Endodermal cell (in vitro differentiated cells): Measurements from ENCODE around the gene CAMTA1. TPM values are rescaled to one million over a fixed set of nuclear protein-coding genes. Genes with fewer than 3 reads are reported as not detected.

Experiments
- DNase-seq: peaks from one replicate; pipeline ENCODE4 v3.0.0-alpha.2; 2017
- H3K27ac ChIP-seq: 2 replicates; pipeline ENCODE4 v1.5.1; 2013; ENCODE audit warnings: mild to moderate bottlenecking, low read depth, low read length, moderate library complexity
- H3K27me3 ChIP-seq: 2 replicates; pipeline ENCODE4 v1.6.1; 2013; ENCODE audit warnings: mild to moderate bottlenecking, low read length, moderate library complexity; ENCODE audit not compliant: insufficient read depth, control insufficient read depth, poor library complexity, severe bottlenecking
- H3K36me3 ChIP-seq: 2 replicates; pipeline ENCODE4 v1.7.0; 2013; ENCODE audit warnings: mild to moderate bottlenecking, low read length, moderate library complexity; ENCODE audit not compliant: control insufficient read depth, insufficient read depth
- H3K4me1 ChIP-seq: one replicate; pipeline ENCODE4 v1.7.0; 2013; ENCODE audit warnings: low read length; ENCODE audit not compliant: control insufficient read depth, insufficient read depth
- H3K4me3 ChIP-seq: 2 replicates; pipeline ENCODE4 v1.5.1; 2013; ENCODE audit warnings: mild to moderate bottlenecking, low read length, moderate library complexity
- H3K9ac ChIP-seq: 2 replicates; pipeline ENCODE4 v1.6.1; 2013; ENCODE audit warnings: mild to moderate bottlenecking, low read length, moderate library complexity; ENCODE audit not compliant: poor library complexity, severe bottlenecking; ENCODE audit errors: extremely low read depth
- H3K9me3 ChIP-seq: 2 replicates; pipeline ENCODE4 v1.6.1; 2013; ENCODE audit warnings: mild to moderate bottlenecking, low read length, moderate library complexity; ENCODE audit not compliant: control insufficient read depth
- H3K27ac Mint-ChIP-seq: 2 replicates; pipeline ENCODE4 v1.8.0; 2020; ENCODE audit warnings: mixed read lengths
- H3K27me3 Mint-ChIP-seq: 2 replicates; pipeline ENCODE4 v1.8.0; 2021; ENCODE audit warnings: mild to moderate bottlenecking, mixed read lengths; ENCODE audit not compliant: insufficient read depth
- H3K36me3 Mint-ChIP-seq: 2 replicates; pipeline ENCODE4 v1.8.0; 2020; ENCODE audit warnings: low read depth, mixed read lengths
- H3K4me1 Mint-ChIP-seq: 2 replicates; pipeline ENCODE4 v1.8.0; 2020; ENCODE audit warnings: mixed read lengths
- H3K4me3 Mint-ChIP-seq: 2 replicates; pipeline ENCODE4 v1.8.0; 2020; ENCODE audit warnings: mild to moderate bottlenecking, moderate library complexity, mixed read lengths
- H3K9me3 Mint-ChIP-seq: 2 replicates; pipeline ENCODE4 v1.8.0; 2020; ENCODE audit warnings: mild to moderate bottlenecking, mixed read lengths
- CTCF ChIP-seq: fragments of 200-600 bp; sonication (generic); conservative IDR thresholded peaks from 2 replicates; pipeline ENCODE4 v1.5.0; 2021; ENCODE audit warnings: antibody characterized with exemption, mild to moderate bottlenecking
- WGBS, 2 experiments: methylation state at CpG; one replicate each; pipeline versions ENCODE4 v1.1.5 to v1.1.7; 2013; ENCODE audit warnings: missing lambda C conversion rate in 2 of 2, mixed read lengths in 1 of 2; ENCODE audit not compliant: insufficient coverage in 1 of 2, insufficient read length in 1 of 2; 5-methylcytosine and 5-hydroxymethylcytosine counted together
- total RNA-seq, 2 donors: library from RNA; stranded (reverse); fragmentation: NEBNext Ultra II Directional in 1 of 2; extraction: Animal tissue kit (Norgen Biotek cat#: 25700) in 1 of 2; gene quantifications; 2 replicates in 1 of 2; 3 replicates in 1 of 2; pipeline ENCODE4 v1.2.1, GENCODE V29; 2021

The CAMTA1 gene
- total RNA-seq, 2 donors from 2014 or later, result 123 to 137 TPM

GRCh38 chr1:7346600-7347570 is 561.6 kb downstream of the CAMTA1 start:
- WGBS, 2 experiments, result 87 to 88% methylated on average over 14 to 24 of the region's 24 CpGs
- H3K27me3 Mint-ChIP-seq, result no peaks in the 10 kb centered on the region
- H3K9me3 ChIP-seq, result no peaks in the 10 kb centered on the region
- H3K9ac ChIP-seq, result no peak overlapping the region
- no peak for TF ChIP-seq CTCF
- no peak overlapping the region for H3K4me3 ChIP-seq
- H3K36me3 ChIP-seq, result no peaks in the 10 kb centered on the region
- no peaks in the 10 kb centered on the region for H3K4me1 ChIP-seq
- H3K4me1 Mint-ChIP-seq, result no peaks in the 10 kb centered on the region
- H3K9me3 Mint-ChIP-seq, result no peaks in the 10 kb centered on the region
- DNase-seq, result no peak
- H3K4me3 Mint-ChIP-seq, result no peak overlapping the region
- H3K36me3 Mint-ChIP-seq, result no peaks in the 10 kb centered on the region
- no peak overlapping the region for H3K27ac Mint-ChIP-seq
- no peaks in the 10 kb centered on the region for H3K27me3 ChIP-seq
- H3K27ac ChIP-seq, result no peak overlapping the region

- DNase-seq, result no peak
- no peak overlapping the region for H3K4me3 ChIP-seq
- no peaks in the 10 kb centered on the region for H3K9me3 ChIP-seq
- Mint-ChIP-seq H3K4me1 (no peaks in the 10 kb centered on the region), H3K36me3 (no peaks in the 10 kb centered on the region), H3K9me3 (no peaks in the 10 kb centered on the region), H3K27ac (no peak overlapping the region), H3K4me3 (no peak overlapping the region), H3K27me3 (no peaks in the 10 kb centered on the region)
- no peak overlapping the region for H3K9ac ChIP-seq
- no peak for TF ChIP-seq CTCF
- WGBS, 2 experiments, result 82 to 85% methylated on average over 7 to 10 of the region's 10 CpGs
- no peaks in the 10 kb centered on the region for H3K27me3 ChIP-seq
- H3K27ac ChIP-seq, result no peak overlapping the region
- H3K4me1 ChIP-seq, result no peaks in the 10 kb centered on the region
- H3K36me3 ChIP-seq, result no peaks in the 10 kb centered on the region
Observed at GRCh38 chr1:7348073-7348472, 562.8 kb downstream of the CAMTA1 start.

GRCh38 chr1:7348580-7348979 is 563.3 kb downstream of the CAMTA1 start:
- Histone ChIP-seq H3K27me3 (no peaks in the 10 kb centered on the region), H3K36me3 (no peaks in the 10 kb centered on the region), H3K9ac (no peak overlapping the region), H3K4me1 (no peaks in the 10 kb centered on the region), H3K27ac (no peak overlapping the region), H3K9me3 (no peaks in the 10 kb centered on the region), H3K4me3 (no peak overlapping the region)
- Mint-ChIP-seq H3K4me3 (no peak overlapping the region), H3K9me3 (no peaks in the 10 kb centered on the region), H3K4me1 (no peaks in the 10 kb centered on the region), H3K27ac (no peak overlapping the region), H3K27me3 (no peaks in the 10 kb centered on the region), H3K36me3 (no peaks in the 10 kb centered on the region)
- DNase-seq, result no peak
- WGBS, 2 experiments, result 85 to 89% methylated on average over 9 to 10 of the region's 10 CpGs
- TF ChIP-seq CTCF, result no peak
